LHCN-M2 (cell line): Measurements from ENCODE around the gene UBTFL1. TPM values are rescaled to one million over a fixed set of nuclear protein-coding genes. Genes with fewer than 3 reads are reported as not detected.
"Not testable (repeated sequence)": the region's sequence is repeated elsewhere in the genome, so short reads cannot be mapped to it uniquely, and the experiment has no call there.

Source experiments
- DNase-seq: peaks from one replicate; pipeline ENCODE4 v3.0.0-alpha.2; 2012; ENCODE audit warnings: low read depth
- polyA plus RNA-seq: library from polyadenylated mRNA; unstranded; fragments of >200 nt; gene quantifications from one replicate; pipeline ENCODE4 v1.2.1, GENCODE V29; 2012; ENCODE audit warnings: missing spikeins
- total RNA-seq: library from RNA; depleted of rRNA; stranded (reverse); fragments of >200 nt; gene quantifications from 2 replicates; pipeline ENCODE4 v1.2.3, GENCODE V29; 2014; rRNA removed

The UBTFL1 gene
- not detected in 2 replicates for total RNA-seq
- not detected for polyA plus RNA-seq

- not testable (repeated sequence) for DNase-seq
Observed at GRCh38 chr11:90085650-90086049, at the start of gene UBTFL1. TSS of gene UBTFL1 (plus strand) at chr11:90085950. CDS start at chr11:90085950, 0 bp downstream.

- not testable (repeated sequence) for DNase-seq
Observed at GRCh38 chr11:90051591-90052209, 34.0 kb upstream of the UBTFL1 start.

- DNase-seq, result not testable (repeated sequence)
Observed at GRCh38 chr11:90052311-90052710, 33.4 kb upstream of the UBTFL1 start.

- not testable (repeated sequence) for DNase-seq
Observed at GRCh38 chr11:90053545-90053944, 32.2 kb upstream of the UBTFL1 start.

GRCh38 chr11:90088731-90089130 is 3.0 kb downstream of the UBTFL1 start:
- DNase-seq, result not testable (repeated sequence)

GRCh38 chr11:90095230-90095924 is 9.6 kb downstream of the UBTFL1 start:
- not testable (repeated sequence) for DNase-seq

GRCh38 chr11:90098261-90098660 is 12.5 kb downstream of the UBTFL1 start:
- DNase-seq, result not testable (repeated sequence)

- no peak for DNase-seq
Observed at GRCh38 chr11:90100431-90100830, 14.7 kb downstream of the UBTFL1 start.

GRCh38 chr11:90113541-90113940 is 27.8 kb downstream of the UBTFL1 start:
- no peak for DNase-seq

GRCh38 chr11:90120191-90120590 is 34.4 kb downstream of the UBTFL1 start:
- no peak for DNase-seq

GRCh38 chr11:90124371-90124770 is 38.6 kb downstream of the UBTFL1 start:
- DNase-seq, result no peak

GRCh38 chr11:90124946-90125345 is 39.2 kb downstream of the UBTFL1 start:
- no peak for DNase-seq

GRCh38 chr11:90133560-90134477 is 48.1 kb downstream of the UBTFL1 start:
- no peak for DNase-seq

- peak; percentile 34 for DNase-seq
Observed at GRCh38 chr11:90134478-90135003, 48.8 kb downstream of the UBTFL1 start, which contains the start of gene NAALAD2. TSS of gene NAALAD2 (plus strand) at chr11:90134663. CDS start at chr11:90134759, 96 bp downstream.

GRCh38 chr11:90135016-90135415 is 49.3 kb downstream of the UBTFL1 start:
- no peak for DNase-seq

Other genes with a start within 250 kb of the UBTFL1 start
- gene TRIM64B, start 207.5 kb upstream of the UBTFL1 start, total RNA-seq, result not detected in 2 replicates
- gene TRIM49D1, start 163.7 kb upstream of the UBTFL1 start, total RNA-seq, result not detected in 2 replicates
- not detected in 2 replicates for gene TRIM49D2, start 161.9 kb upstream of the UBTFL1 start, total RNA-seq
- gene TRIM64, start 119.9 kb upstream of the UBTFL1 start, total RNA-seq, result not detected in 2 replicates
- gene TRIM49C, start 54.8 kb upstream of the UBTFL1 start, total RNA-seq, result not detected in 2 replicates
- 0.23 TPM in 1 of 2 replicates, not detected in the other for gene NAALAD2, start 48.7 kb downstream of the UBTFL1 start, total RNA-seq
- 40.7 and 57.3 TPM in 2 replicates for gene CHORDC1, start 137.1 kb downstream of the UBTFL1 start, total RNA-seq